ENCODE data around the gene ATXN3.

Gene ATXN3

GRCh38 chr14:92041203-92041602 lies 65.2 kb downstream of the ATXN3 start:
- POLR2A ChIA-PET (ENCODE audit: low non-redundant PET), result no interaction called here
- CTCF ChIA-PET, result no interaction called here
- no peak for TF ChIP-seq CTCF (conservative IDR thresholded peaks at IDR 0.05; ENCODE audit: low read depth)
- DNase-seq (ENCODE audit: low spot score), result no peak
- peak overlapping the region; percentile 95 for H3K27ac ChIP-seq

GRCh38 chr14:92040431-92041051 lies 65.8 kb downstream of the ATXN3 start:
- CTCF ChIA-PET, result interaction anchor here (0.6 kb wide), 1 partner anchor 85 kb away, joined by 3 read pairs; no protein-coding TSS in a partner anchor
- POLR2A ChIA-PET (ENCODE audit: low non-redundant PET), result interaction anchor here (0.6 to 0.7 kb wide), 5 partner anchors 23 to 686 kb away, joined by 3 to 7 read pairs (median 4); partner anchors contain the start of gene NDUFB1
- peak overlapping the region; percentile 95 for H3K27ac ChIP-seq
- DNase-seq (ENCODE audit: low spot score), result peak; percentile 39
- TF ChIP-seq CTCF (conservative IDR thresholded peaks at IDR 0.05; ENCODE audit: low read depth), result no peak

- no peak for TF ChIP-seq CTCF (conservative IDR thresholded peaks at IDR 0.05; ENCODE audit: low read depth)
- POLR2A ChIA-PET (ENCODE audit: low non-redundant PET), result interaction anchor here (0.7 kb wide), 2 partner anchors 81 to 686 kb away, joined by 3 to 6 read pairs; partner anchors contain the start of gene NDUFB1
- CTCF ChIA-PET, result interaction anchor here (0.6 to 0.8 kb wide), 2 partner anchors 61 to 86 kb away, joined by 3 read pairs; no protein-coding TSS in a partner anchor
- H3K27ac ChIP-seq, result peak within 1 kb of the TSS; percentile 95
- DNase-seq (ENCODE audit: low spot score), result peak; percentile 90
These were observed 66.5 kb downstream of the ATXN3 start, which contains the start of gene TRIP11 for GRCh38 chr14:92039719-92040430. Gene TRIP11, minus strand, starts transcription at chr14:92040059. Its CDS starts 374 bp downstream, at chr14:92039685.

- H3K27ac ChIP-seq, result peak overlapping the region; percentile 95
- DNase-seq (ENCODE audit: low spot score), result peak; percentile 64
- ChIA-PET CTCF (interaction anchor here (0.8 kb wide), 1 partner anchor 62 kb away, joined by 3 read pairs; no protein-coding TSS in a partner anchor), POLR2A (ENCODE audit: low non-redundant PET) (no interaction called here)
- TF ChIP-seq CTCF (conservative IDR thresholded peaks at IDR 0.05; ENCODE audit: low read depth), result no peak
These were observed 67.2 kb downstream of the ATXN3 start for GRCh38 chr14:92039063-92039718.

- DNase-seq (ENCODE audit: low spot score), result peak; percentile 4
- CTCF ChIA-PET, result interaction anchor here (0.6 to 0.7 kb wide), 2 partner anchors 59 to 1008 kb away, joined by 3 to 4 read pairs; no protein-coding TSS in a partner anchor
- H3K27ac ChIP-seq, result no peak overlapping the region
- TF ChIP-seq CTCF (conservative IDR thresholded peaks at IDR 0.05; ENCODE audit: low read depth), result no peak
- POLR2A ChIA-PET (ENCODE audit: low non-redundant PET), result no interaction called here
These were observed 68.4 kb downstream of the ATXN3 start for GRCh38 chr14:92037989-92038388.

- CTCF ChIA-PET, result no interaction called here
These were observed 70.5 kb downstream of the ATXN3 start for GRCh38 chr14:92035890-92036289.

More at GRCh38 chr14:92035890-92036289, 70.5 kb downstream of the ATXN3 start:
- no peak for TF ChIP-seq CTCF (conservative IDR thresholded peaks at IDR 0.05; ENCODE audit: low read depth)
- POLR2A ChIA-PET (ENCODE audit: low non-redundant PET), result no interaction called here
- DNase-seq (ENCODE audit: low spot score), result no peak
- H3K27ac ChIP-seq, result no peak overlapping the region

Measured in RWPE1 (cell line).